GM12878 (cell line): ENCODE data around the gene ZFHX2.
"Not testable (repeated sequence)": the region's sequence is repeated elsewhere in the genome, so short reads cannot be mapped to it uniquely, and the experiment has no call there.

Source experiments
- BHLHE40 ChIP-seq, 2 experiments: fragments of 450-650 bp in 1 of 2; IDR thresholded peaks; 2 replicates each; pipeline ENCODE4 v1.6.1; 2011 to 2017; ENCODE audit warnings: low read depth in 2 of 2, borderline replicate concordance in 1 of 2, improper control_type of control experiment in 1 of 2, low read length in 1 of 2, mild to moderate bottlenecking in 1 of 2
- E2F4 ChIP-seq: IDR thresholded peaks from 2 replicates; pipeline ENCODE4 v1.6.1; 2012; ENCODE audit warnings: low read depth, low read length, improper control_type of control experiment
- MTA3 ChIP-seq: IDR thresholded peaks from 2 replicates; pipeline ENCODE4 v1.6.1; 2012; ENCODE audit warnings: low read length, inconsistent platforms, borderline replicate concordance
- NBN ChIP-seq: fragments of 450-650 bp; IDR thresholded peaks from 2 replicates; pipeline ENCODE4 v1.6.1; 2016
- POLR2A ChIP-seq: IDR thresholded peaks from 2 replicates; pipeline ENCODE4 v1.6.1; 2011; ENCODE audit warnings: low read depth, mild to moderate bottlenecking, low read length
- ZNF274 ChIP-seq: IDR thresholded peaks from one replicate; pipeline ENCODE4 v1.8.0; 2011; ENCODE audit not compliant: insufficient read length, insufficient read depth
- ZNF384 ChIP-seq: IDR thresholded peaks from 2 replicates; pipeline ENCODE4 v1.6.1; 2012; ENCODE audit warnings: low read depth, mild to moderate bottlenecking, low read length, improper control_type of control experiment, borderline replicate concordance

- TF ChIP-seq BHLHE40 (IDR thresholded peaks at IDR 0.05; ENCODE audit: borderline replicate concordance in 1 of 2, low read depth in 2 of 2, low read length in 1 of 2); ZNF384; E2F4; POLR2A; MTA3; ZNF274; NBN: not testable (repeated sequence)
Measured at GRCh38 chr14:23536906-23537305, 14.7 kb downstream of the ZFHX2 start.
